NCI-H510A (cell line): ENCODE data around the gene USF2.

Experiments
- DNase-seq: peaks from one replicate; lab custom pipeline; 2025; lab: John Stamatoyannopoulos, UW

The USF2 gene

GRCh38 chr19:35318679-35319448 is 50.1 kb downstream of the USF2 start:
- no peak for DNase-seq

DNA sequence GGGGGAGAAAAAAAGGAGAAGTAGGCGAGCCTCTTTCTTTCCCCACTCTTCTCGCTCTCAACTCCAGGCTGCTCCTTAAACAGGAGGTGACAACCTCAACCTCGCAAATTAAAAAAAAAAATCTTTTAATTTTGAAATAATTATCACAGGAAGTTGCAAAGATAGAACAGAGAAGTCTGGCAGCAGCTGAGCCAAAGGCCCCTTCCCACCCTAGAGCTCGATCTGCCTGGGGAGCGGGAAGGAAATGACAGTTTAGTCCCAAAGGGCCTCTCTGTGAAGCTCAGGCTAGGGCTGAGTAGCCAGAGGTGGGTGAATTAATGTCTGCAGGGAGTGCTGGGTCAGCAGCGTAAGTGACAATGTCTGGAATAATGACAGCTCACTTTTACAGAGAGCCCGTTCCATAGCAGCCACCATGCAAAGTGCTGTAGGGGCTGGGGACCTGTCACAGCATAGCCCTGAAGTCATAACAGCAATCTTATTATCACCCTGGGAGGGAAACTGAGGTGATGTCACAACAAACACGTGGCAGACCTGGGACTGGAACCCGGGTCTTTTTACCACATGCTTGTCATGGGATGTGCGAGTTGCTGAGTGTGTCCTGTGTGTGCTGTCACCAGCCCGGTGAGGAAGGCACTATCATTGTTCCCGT is 51.4 kb downstream of the USF2 start:
- DNase-seq, result no peak

GRCh38 chr19:35321291-35321690 is 52.5 kb downstream of the USF2 start:
- no peak for DNase-seq

GRCh38 chr19:35322014-35322413 is 53.3 kb downstream of the USF2 start:
- DNase-seq, result no peak

GRCh38 chr19:35327642-35328041 is 58.9 kb downstream of the USF2 start:
- no peak for DNase-seq

GRCh38 chr19:35328851-35329285 is 60.1 kb downstream of the USF2 start, which contains the start of gene CD22:
Gene CD22 (plus strand): TSS chr19:35329187. CDS start chr19:35332041, 2,854 bp downstream.
- DNase-seq, result no peak

GRCh38 chr19:35329323-35329722 is 60.6 kb downstream of the USF2 start:
- DNase-seq, result no peak
